ENCODE measurements around the gene METRN.

METRN gene

DNA sequence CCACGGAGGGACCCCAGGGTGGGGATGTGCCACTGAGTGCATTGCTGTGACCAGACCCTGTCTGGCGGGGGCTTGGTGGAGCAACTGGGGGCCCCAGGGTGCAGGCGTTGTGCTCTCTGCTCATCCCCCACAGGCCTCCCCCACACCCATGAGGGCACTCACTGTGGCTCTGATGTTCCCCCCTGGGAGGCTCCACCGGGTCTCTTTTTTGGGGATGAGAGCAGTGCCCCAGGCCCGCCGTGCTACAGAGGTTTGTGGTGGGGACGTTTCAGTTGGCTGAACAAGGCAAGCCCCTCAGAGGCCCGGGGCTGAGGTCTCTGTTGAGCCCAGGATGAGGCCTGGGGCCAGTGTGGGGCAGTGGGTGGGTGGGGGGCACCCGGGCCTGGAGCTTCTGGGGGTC, 8.8 kb downstream of the METRN start:
- no peak for DNase-seq (ENCODE audit: low read depth)

DNA sequence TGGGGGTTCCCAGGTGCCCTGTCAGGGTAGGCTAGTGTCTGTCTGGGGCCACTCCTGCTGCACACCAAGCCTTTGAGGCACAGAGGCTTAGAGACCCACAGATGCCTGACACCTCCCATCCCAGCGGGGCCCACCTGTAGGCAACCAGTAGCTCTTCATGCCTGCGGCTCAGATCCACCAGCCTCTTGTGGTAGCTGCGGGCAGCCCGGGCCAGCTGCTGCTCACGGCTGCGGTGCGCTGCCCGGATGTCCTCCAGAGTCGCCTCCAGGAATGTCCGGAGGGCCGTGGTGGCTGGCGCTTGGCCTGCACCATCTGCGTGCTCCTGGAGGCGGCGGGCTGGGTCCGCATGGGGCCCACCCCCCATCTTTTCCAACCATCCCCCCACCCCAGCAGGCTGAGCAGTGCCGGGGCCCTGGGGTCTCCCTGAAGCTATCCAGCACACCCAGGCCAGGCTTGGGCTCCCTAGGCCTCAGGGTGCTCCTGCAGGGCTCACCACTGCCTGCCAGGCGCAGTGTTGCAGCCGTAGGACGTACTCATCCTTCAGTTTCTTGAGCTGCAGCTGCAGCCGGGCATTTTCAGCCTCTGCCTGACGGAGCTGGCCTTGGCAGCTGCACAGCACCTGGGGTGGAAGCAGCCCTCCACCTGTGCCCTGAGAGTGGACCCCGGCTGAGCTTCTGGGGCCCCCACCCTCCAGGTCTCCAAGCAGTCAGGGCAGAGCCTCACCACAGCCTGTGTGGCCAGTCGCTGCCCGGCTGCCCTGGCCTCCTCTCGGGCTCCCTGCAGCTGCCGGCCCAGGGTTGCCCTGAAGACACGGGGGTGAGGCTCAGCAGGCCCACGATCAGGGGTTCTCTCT, 9.5 kb downstream of the METRN start:
- DNase-seq (ENCODE audit: low read depth), result no peak

DNA sequence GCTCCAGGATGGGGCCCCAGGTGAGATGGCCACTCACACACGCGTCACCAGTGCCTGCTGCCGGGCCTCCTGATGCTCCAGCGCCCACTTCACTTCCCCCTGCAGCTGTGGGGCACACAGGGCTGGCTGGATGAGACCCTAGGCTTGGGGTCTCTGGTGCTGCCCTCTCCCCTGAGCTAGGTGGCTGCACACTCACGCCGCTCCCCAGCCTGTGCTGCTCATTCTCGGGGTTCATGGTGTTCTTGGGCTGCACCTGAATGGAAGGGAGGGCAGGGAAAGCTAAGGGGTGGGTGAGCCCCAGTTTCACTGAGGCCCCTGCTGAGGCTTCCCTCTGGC, 10.1 kb downstream of the METRN start:
- no peak for DNase-seq (ENCODE audit: low read depth)

DNA sequence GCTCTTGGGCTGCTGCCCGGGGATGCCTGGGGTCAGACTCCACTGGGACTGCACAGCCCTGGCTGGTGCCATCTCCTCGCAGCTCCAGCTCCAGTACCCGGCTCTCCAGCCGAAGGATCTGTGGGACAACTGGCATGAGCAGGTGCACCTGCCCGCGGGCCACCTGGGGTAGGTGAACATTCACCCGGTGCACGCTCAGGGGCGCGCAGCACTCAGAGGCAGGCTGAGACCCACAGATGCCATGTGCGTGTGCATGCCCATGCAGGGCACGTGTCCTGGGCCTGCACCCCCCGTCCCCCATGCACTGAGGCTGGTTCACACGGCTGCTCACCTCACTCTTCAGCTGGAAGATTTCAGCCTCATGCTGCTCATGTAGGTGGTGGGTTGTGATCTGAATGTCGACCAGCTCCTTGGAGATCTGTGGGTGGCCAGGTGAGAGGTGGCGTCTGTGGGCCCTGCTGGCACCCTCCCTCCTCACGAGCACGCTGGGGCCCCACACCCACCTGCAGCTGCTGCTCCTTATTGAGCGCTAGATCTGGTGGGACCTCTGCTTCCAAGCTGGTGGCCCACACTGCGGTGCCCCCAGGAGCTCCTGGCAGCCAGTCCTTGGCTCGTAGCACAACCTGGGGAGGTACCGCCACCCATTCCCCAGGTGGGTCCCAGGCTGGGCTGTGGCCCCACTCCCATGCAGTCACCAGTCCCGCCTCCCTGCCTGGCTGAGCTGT, 10.7 kb downstream of the METRN start:
- no peak for DNase-seq (ENCODE audit: low read depth)

GRCh38 chr16:726188-726437, 11.2 kb downstream of the METRN start:
- no peak for DNase-seq (ENCODE audit: low read depth)

DNA sequence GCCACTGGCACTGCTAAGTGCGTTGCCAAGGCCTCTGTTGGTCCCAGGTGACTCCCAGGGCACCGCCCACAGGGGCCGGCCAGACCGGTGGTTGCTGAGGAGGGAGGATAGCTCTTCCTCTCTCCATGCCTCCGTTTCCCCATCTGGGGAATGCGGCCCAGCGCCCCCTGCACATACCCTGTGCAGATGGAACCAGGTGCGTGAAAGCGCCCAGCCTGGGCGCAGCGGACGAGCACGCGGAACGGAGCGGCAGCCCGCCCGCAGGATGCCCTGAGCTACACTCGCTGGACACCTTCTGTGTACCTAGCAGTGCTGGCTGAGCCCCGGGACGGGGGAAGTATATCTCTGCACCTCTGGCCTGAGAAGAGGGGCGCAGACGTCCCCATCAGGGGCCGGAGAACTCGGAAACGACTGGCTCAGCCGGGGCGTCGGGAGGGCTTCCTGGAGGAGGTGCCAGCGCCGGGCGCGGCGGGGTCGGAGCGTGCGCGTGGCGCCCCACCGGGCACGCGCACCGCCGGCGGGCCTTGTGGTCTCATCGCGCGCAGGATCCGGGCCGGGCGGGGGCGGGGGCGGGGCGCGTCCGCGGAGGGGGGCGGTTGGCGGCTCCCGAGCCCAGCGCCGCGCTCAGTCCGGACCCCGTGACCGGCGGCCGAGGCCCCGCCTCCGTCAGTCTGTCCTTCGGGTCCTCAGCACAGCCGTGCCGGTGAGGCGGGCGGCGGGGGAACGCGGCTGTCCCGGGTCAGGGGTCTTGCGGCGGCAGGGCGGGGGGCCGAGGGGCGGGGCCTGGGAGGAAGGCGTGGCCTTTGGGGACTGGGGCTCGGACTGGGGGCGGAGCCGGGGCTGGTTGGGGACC, 11.7 kb downstream of the METRN start, which contains the start of the genes CCDC78 and HAGHL:
Gene CCDC78 (minus strand): TSS at position 6 of the 853 bp plus-strand sequence. CDS start 76 bp downstream, outside the sequence.
Gene HAGHL (plus strand): TSS at position 669 of the 853 bp plus-strand sequence. CDS start 404 bp downstream, outside the sequence.
- peak; percentile 58 for DNase-seq (ENCODE audit: low read depth)

GRCh38 chr16:727291-727977, 12.5 kb downstream of the METRN start:
- no peak for DNase-seq (ENCODE audit: low read depth)

DNA sequence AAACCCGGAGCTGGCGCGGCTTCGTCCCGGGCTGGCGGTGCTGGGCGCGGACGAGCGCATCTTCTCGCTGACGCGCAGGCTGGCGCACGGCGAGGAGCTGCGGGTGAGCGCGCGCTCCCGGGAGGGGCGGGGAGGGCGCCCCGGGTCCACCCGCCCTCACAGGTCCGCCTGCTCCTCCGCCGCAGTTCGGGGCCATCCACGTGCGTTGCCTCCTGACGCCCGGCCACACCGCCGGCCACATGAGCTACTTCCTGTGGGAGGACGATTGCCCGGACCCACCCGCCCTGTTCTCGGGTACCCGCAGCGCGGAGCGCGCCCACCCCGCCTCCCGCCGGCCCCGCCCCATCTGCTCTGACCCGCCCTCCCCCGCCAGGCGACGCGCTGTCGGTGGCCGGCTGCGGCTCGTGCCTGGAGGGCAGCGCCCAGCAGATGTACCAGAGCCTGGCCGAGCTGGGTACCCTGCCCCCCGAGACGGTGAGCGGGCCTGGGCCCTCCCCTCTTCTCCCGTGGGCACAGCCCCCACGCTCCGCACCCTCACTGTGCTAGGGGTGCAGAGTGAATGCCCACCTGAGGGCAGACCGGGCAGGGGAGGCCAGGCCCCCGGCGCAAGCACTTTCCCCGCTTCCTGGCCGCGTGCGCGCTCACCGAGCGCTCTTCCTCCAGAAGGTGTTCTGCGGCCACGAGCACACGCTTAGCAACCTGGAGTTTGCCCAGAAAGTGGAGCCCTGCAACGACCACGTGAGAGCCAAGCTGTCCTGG, 13.4 kb downstream of the METRN start:
- DNase-seq (ENCODE audit: low read depth), result peak; percentile 90

GRCh38 chr16:728890-729744, 14.2 kb downstream of the METRN start:
- DNase-seq (ENCODE audit: low read depth), result no peak

- no peak for DNase-seq (ENCODE audit: low read depth)
Observed at GRCh38 chr16:729768-730665, 15.1 kb downstream of the METRN start.

GRCh38 chr16:730666-731509, 16.0 kb downstream of the METRN start:
- DNase-seq (ENCODE audit: low read depth), result no peak

DNA sequence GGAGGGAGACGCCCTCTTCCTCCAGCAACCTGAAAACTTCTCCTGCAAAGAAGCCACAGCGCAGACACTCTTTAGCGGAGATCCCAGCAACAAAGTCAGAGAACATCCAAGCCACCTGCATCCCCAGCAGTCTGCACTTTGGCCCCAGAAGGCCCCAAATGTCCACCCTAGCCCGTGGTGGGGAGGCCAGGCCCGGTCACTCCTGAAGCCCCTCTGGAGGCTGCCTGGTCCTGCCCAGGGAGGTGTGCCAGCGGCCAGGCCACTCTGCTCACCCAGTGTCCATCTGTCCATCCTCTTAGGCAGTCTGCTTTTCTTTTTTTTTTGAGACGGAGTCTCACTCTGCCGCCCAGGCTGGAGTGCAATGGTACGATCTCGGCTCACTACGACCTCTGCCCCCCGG, 17.4 kb downstream of the METRN start:
- DNase-seq (ENCODE audit: low read depth), result no peak

DNA sequence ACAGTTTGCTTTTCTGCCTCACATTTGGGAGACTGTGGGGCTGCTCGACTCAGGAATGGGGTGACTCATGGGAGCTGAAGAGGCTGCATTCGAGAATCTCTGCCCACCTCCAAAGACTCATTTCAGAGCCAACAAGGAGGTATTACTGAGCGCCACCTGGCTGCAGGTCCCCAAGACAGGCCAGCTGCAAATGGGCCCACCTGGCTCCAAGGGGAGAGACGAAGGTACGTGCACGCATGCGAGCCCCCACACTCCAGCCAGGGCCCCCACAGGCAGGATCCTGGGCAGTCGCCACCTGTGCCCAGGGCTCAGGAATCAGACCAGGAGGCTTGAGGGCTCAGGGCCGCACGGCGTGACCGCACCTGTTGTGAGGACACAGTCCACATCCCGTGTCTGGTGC, 18.0 kb downstream of the METRN start:
- DNase-seq (ENCODE audit: low read depth), result peak; percentile 22

- DNase-seq (ENCODE audit: low read depth), result no peak
Observed at GRCh38 chr16:733382-734207, 18.7 kb downstream of the METRN start.

GRCh38 chr16:734208-734980, 19.5 kb downstream of the METRN start:
- DNase-seq (ENCODE audit: low read depth), result no peak

Data from EH (cell line).